Right lobe of liver (tissue), 4 donors: ENCODE data around the gene CDH16.
"Not testable (repeated sequence)": the region's sequence is repeated elsewhere in the genome, so short reads cannot be mapped to it uniquely, and the experiment has no call there.

Experiments used
- CTCF ChIP-seq, 4 donors: fragments of 200-600 bp in 3 of 4; fragments of 450-650 bp in 1 of 4; IDR thresholded peaks; one replicate each; pipeline versions ENCODE4 v1.5.1 to v1.8.0; 2016 to 2022; ENCODE audit warnings: antibody characterized with exemption in 4 of 4, mild to moderate bottlenecking in 2 of 4
- POLR2A ChIP-seq: fragments of 450-650 bp; IDR thresholded peaks from one replicate; pipeline ENCODE4 v1.6.1; 2017; ENCODE audit warnings: antibody characterized with exemption, mild to moderate bottlenecking
- donor health status: DM: no; HTN: no; CAD: no.
- donor health status: DM: no; HTN: no; CAD: no.
- donor health status: DM: no; HTN: yes; CAD: no.

GRCh38 chr16:66944971-66945370 is 26.3 kb upstream of the CDH16 start:
- TF ChIP-seq POLR2A; CTCF (IDR thresholded peaks at IDR 0.05): not testable (repeated sequence)
